Measurements from ENCODE around the gene BCL11A.

The BCL11A gene

GRCh38 chr2:60500861-60501260 is 52.6 kb downstream of the BCL11A start:
- no peak for TF ChIP-seq CTCF (IDR thresholded peaks at IDR 0.05; ENCODE audit: low read depth, low read length)
- H3K4me3 ChIP-seq (replicated peaks in 1 of 2; ENCODE audit: low read depth in 2 of 2, low read length in 2 of 2): no peak overlapping the region
- no peak for DNase-seq (ENCODE audit: low read depth in 2 of 2)

GRCh38 chr2:60499651-60500265 is 53.7 kb downstream of the BCL11A start:
- no peak for TF ChIP-seq CTCF (IDR thresholded peaks at IDR 0.05; ENCODE audit: low read depth, low read length)
- no peak overlapping the region for H3K4me3 ChIP-seq (replicated peaks in 1 of 2; ENCODE audit: low read depth in 2 of 2, low read length in 2 of 2)
- no peak for DNase-seq (ENCODE audit: low read depth in 2 of 2)

DNA sequence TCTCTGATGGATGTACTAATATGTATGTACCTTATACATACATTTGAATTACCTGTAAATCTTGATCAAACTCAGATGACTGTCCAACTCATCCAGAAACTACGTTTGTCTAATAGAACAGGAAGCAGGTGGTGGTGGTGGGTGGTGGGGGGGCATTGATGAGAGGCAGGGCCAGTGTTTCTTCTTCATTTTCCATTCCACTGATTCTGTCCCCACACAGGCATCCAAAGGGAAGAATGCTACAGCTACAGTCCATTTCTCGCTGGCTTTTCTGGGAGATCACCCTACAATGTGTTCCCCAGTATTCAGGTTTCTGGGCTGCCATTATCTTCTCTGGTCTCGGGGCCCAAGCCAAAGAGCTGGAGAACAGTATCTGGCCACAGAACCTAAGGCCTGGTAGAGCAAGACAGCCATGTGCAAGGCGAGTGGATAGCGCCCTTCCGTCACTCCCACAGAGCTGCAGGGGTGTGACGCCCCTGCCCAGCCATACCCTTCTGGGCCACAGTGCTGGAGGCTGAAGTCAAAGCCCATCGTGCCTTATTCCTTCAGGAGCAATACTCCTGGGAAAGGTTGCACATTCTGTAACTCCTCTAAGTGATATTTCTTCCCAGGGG is 54.5 kb downstream of the BCL11A start:
- DNase-seq (ENCODE audit: low read depth in 2 of 2): no peak
- no peak overlapping the region for H3K4me3 ChIP-seq (replicated peaks in 1 of 2; ENCODE audit: low read depth in 2 of 2, low read length in 2 of 2)
- no peak for TF ChIP-seq CTCF (IDR thresholded peaks at IDR 0.05; ENCODE audit: low read depth, low read length)

DNA sequence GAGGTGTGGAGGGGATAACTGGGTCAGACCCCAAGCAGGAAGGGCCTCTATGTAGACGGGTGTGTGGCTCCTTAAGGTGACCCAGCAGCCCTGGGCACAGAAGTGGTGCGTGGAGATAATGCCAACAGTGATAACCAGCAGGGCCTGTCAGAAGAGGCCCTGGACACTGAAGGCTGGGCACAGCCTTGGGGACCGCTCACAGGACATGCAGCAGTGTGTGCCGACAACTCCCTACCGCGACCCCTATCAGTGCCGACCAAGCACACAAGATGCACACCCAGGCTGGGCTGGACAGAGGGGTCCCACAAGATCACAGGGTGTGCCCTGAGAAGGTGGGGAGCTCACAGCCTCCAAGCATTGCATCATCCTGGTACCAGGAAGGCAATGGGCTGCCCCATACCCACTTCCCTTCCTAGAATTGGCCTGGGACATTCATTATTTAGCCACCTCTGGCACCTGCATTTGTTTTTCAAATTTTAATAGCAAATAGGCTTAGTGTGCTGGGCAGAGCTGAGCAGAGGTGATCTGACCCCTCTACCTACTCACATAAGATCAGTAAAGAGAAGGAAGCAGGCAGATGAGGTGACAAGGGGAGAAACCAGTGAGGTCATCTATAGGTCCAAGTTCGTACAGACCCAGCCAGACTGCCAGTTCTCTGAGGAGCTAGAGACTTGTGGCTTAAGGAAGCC is 55.2 kb downstream of the BCL11A start:
- no peak overlapping the region for H3K4me3 ChIP-seq (replicated peaks in 1 of 2; ENCODE audit: low read depth in 2 of 2, low read length in 2 of 2)
- no peak for DNase-seq (ENCODE audit: low read depth in 2 of 2)
- no peak for TF ChIP-seq CTCF (IDR thresholded peaks at IDR 0.05; ENCODE audit: low read depth, low read length)

DNA sequence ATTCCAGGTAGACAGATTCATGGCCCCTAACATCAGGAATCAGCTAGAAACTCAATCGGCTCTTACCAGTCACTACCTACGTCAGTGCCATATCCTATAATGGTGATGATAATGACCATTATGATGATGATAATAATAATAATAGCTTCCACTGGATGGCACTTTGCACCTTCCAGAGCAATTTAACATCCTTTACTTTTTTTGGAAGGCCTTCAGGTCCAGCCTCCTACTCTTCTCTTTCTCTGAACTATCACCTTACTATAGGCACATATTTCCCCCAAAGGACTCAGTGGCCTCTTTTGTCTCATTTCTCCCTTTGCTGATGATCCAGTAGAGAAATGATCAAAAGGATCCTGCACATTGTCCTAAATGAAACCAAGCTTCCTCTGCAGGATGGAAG is 56.0 kb downstream of the BCL11A start:
- TF ChIP-seq CTCF (IDR thresholded peaks at IDR 0.05; ENCODE audit: low read depth, low read length): no peak
- no peak for DNase-seq (ENCODE audit: low read depth in 2 of 2)
- H3K4me3 ChIP-seq (replicated peaks in 1 of 2; ENCODE audit: low read depth in 2 of 2, low read length in 2 of 2): no peak overlapping the region

DNA sequence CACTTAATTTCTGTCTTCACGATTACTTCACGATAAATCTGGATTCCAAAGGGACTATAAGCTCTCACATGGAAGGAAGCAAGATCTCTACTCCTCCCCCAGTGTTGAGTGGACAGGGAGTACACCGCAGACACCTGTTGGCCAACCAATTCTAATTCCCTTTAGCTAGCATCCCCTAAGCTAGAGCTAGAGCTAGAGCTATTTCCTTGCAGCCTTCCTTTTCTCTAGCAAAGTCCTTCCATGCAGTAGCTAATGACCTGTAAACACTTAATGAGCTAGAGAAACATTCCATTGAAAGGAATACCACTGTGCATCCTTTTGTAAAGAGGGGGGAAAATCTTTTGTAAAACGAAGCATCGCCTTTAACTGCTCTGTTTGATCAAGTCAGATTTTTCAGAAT is 56.5 kb downstream of the BCL11A start:
- TF ChIP-seq CTCF (IDR thresholded peaks at IDR 0.05; ENCODE audit: low read depth, low read length): no peak
- no peak overlapping the region for H3K4me3 ChIP-seq (replicated peaks in 1 of 2; ENCODE audit: low read depth in 2 of 2, low read length in 2 of 2)
- no peak for DNase-seq (ENCODE audit: low read depth in 2 of 2)

Data from cardiac fibroblast (primary cell).